Measurements from ENCODE around the gene ANKRD65.
"Not testable (repeated sequence)": the region's sequence is repeated elsewhere in the genome, so short reads cannot be mapped to it uniquely, and the experiment has no call there.

The ANKRD65 gene

DNA sequence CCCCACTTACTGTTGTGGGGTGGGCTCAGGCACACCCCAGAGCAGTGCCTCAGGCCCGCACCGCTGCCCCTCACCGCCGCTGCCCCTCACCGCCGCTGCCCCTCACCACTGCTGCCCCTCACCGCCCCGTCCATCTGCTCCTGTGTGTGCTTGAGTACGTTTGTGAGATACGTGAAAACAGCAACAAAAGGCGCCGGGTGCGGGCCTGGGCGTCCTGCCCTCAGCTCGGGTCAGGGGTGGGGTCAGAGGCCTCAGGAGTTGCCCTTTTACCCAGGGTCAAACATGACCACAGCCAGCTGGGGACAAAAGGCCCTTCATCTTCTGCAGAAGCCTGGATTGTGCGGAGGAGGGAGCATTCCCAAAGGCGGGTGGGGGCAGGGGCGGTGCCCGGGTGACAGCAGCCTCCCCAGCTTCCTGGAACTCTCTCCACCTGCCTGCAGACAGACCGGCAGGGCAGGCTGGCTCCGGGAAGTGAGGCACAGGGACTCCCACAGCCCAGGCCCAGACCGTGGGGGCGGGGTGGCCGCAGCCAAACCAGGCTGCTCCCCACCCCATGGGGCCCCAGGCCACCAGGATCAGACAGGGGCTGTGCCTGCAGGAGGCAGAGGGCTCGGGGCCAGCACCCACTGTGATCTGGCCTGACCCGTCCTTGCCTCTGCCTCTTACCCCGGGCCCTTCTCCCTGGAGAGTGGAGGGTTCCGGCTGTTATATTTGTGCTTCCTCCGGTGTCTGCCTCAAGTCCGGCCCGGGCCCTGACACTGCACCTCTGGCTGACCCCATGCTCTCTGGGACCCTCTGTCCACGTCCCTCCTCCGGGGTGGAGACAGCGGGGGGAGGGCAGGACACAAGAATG lies 12.1 kb upstream of the ANKRD65 start:
- no peak for TF ChIP-seq CTCF (IDR thresholded peaks at IDR 0.05; ENCODE audit: low read depth, low read length)
- no peak for DNase-seq (ENCODE audit: extremely low read depth, low read depth)

DNA sequence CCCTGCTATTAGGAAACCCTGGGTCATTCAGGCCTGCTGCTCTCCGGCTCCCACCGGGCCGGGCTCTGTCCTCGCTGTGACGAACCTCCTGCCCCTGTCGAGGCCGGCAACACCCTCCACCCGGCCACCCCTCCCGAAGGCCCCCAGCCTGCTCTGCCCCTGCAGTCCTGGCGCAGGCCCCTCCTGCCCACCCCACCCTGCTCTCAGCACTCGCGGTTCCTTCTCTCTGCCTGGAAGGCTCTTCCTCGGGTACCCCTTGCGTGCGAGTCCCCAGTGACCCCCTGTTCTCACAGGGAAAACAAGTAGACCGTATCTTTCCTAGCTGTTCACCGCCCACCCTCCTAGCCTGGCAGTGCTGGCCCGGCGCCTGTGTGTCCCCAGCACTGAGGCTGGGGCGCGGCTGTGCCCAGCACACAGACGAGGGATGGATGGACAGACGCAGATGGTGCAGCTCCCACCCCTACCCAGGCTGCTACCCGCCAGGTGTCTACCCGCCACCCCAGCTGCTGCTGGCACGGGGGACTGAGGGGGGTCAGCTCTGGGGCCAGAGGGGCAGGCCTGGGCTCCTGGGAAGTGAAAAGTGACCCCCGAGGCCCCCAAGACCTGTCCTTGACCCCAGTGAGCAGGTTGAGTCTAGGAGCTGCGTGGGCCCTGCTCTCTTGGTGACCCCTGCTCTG lies 11.3 kb upstream of the ANKRD65 start:
- TF ChIP-seq CTCF (IDR thresholded peaks at IDR 0.05; ENCODE audit: low read depth, low read length) = no peak
- no peak for DNase-seq (ENCODE audit: extremely low read depth, low read depth)

DNA sequence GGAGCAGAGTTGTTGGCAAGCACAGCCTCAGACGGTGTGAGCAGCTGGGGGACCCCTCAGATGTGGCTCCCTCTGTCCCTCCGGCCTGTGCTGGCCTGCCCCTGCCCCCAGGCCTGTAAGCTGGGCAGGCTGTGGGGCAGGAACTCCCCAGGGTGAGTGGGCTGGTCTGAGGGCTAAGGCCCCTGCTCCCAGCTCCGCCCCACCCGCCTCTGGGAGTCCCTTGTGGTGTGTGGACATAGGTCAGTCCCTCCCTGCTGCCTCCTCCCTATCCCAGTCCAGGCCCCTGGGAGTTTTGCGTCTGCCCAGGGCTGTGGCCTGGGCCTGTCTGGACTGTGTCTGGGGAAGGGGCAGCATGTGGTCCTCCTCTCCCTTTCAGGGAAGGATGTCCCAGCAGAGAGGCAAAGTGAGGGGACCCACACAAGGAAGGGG lies 10.8 kb upstream of the ANKRD65 start:
- TF ChIP-seq CTCF (IDR thresholded peaks at IDR 0.05; ENCODE audit: low read depth, low read length) = no peak
- DNase-seq (ENCODE audit: extremely low read depth, low read depth) = no peak

DNA sequence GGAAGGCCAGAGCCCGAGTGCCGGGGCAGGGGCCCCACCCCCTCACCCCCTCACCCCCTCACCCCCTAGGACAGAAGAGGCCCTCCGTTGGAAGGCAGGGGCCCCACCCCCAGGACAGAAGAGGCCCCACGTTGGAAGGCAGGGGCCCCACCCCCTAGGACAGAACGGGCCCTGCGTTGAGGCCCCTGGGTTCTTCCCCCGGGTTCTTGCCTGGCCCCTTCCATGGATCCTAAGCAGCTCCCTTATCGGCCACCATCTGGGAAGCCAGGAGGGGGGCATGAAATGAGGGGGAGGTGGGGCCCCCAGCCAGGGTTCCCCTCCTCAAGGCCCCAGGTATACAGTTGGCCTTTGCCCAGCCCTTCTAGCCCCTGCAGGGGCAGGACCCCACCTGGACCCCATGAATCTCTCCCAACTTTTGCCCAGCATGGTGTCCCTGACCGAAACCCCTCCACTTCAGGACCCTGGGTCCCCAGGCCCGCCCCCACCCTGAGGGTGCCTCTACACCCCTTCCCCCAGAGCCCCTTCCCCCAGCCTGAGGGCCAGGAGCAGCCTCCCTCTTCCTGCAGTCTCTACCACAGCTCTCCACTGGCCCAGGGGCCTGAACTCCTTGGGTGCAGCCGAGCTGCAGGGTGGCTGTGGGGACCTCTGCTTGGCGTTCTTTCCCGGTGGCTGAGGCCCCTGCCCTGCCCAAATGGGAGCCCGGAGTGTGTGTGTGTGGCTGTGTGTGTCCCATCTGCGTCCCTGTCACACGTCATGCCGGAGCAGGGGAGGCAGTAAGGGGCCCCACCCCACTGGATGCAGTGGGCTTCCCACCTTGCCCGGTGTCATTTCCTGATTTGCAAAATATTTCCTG lies 10.1 kb upstream of the ANKRD65 start:
- TF ChIP-seq CTCF (IDR thresholded peaks at IDR 0.05; ENCODE audit: low read depth, low read length) = no peak
- no peak for DNase-seq (ENCODE audit: extremely low read depth, low read depth)

- DNase-seq (ENCODE audit: extremely low read depth, low read depth) = peak; percentile 18
- peak; percentile 15 for TF ChIP-seq CTCF (IDR thresholded peaks at IDR 0.05; ENCODE audit: low read depth, low read length)
These were observed 9.3 kb upstream of the ANKRD65 start for GRCh38 chr1:1430114-1430982.

- no peak for TF ChIP-seq CTCF (IDR thresholded peaks at IDR 0.05; ENCODE audit: low read depth, low read length)
- DNase-seq (ENCODE audit: extremely low read depth, low read depth) = no peak
These were observed 8.6 kb upstream of the ANKRD65 start for GRCh38 chr1:1429671-1430073.

DNA sequence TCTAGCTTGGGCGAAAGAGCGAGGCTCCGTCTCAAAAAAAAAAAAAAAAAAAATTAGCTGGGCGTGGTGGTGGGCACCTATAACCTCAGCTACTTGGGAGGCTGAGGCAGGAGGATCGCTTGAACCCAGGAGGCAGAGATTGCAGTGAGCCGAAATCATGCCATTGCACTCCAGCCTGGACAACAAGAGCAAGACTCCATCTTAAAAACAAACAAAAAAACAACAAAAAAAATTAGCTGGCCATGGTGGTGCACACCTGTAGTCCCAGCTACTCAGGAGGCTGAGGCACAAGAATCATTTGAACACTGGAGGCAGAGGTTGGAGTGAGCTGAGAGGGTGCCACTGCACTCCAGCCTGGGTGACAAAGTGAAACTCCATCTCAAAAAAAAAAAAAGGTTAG lies 7.9 kb upstream of the ANKRD65 start:
- DNase-seq (ENCODE audit: extremely low read depth, low read depth) = not testable (repeated sequence)
